Measurements from ENCODE around the gene KCNN3. TPM values are rescaled to one million over a fixed set of nuclear protein-coding genes. Genes with fewer than 3 reads are reported as not detected.

Gene KCNN3
- total and polyA plus RNA-seq, 4 donors, result 0.47 to 4.9 (median 1.9) TPM

DNA sequence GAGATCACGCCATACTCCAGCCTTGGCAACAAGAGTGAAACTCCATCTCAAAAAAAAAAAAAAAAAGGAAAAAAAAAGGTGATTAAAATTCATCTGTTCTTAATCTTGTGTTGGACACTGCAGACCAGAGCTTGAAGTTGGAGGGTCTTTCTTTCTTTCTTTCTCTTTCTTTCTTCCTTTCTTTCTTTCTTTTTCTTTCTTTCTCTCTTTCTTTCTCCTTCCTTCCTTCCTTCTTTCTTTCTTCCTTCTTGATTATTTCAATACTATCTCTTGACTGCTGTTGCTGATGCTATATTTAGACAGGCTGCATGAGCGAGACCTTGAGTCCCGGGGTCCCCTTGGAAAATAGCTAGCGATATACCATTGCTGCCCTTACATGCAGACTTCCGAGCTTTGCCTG lies 154.7 kb downstream of the KCNN3 start:
- Histone ChIP-seq H3K27ac (ENCODE audit: low read depth in 1 of 2, low read length in 1 of 2) (no peak overlapping the region), H3K27me3 (ENCODE audit: control insufficient read depth in 3 of 3, insufficient read depth in 3 of 3, low read length in 2 of 3) (peaks cover 0 to 2% (median 0%) of the 10 kb centered on the region in 3 donors)
- WGBS, 2 donors, result 88 to 91% methylated on average over 5 of the region's 5 CpGs

DNA sequence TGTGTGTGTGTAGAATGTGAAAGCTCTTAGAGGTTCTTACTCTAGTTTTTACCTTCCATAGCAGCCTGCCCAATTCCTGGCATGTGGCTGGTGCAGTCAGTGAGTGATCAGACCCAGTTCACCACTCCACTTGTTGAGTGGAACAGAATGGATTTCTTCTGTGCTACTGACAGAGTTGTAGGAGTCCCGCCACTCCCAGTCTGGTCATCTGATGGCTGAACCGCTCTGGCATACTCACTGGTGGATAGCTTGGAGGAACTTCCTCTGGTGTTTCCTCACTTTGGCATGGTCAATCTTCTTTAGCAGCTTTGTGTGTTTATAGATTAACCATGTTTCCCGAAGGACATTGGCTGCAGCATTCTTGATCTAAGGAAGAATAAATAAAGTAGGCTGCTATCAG lies 155.4 kb downstream of the KCNN3 start:
- Histone ChIP-seq H3K27ac (ENCODE audit: low read depth in 1 of 2, low read length in 1 of 2) (no peak overlapping the region), H3K9me3 (ENCODE audit: control insufficient read depth in 4 of 4, insufficient read depth in 3 of 4, low read length in 3 of 4) (no peaks in the 10 kb centered on the region), H3K36me3 (ENCODE audit: control insufficient read depth in 4 of 4, insufficient read depth in 4 of 4, low read length in 4 of 4) (no peaks in the 10 kb centered on the region), H3K27me3 (ENCODE audit: control insufficient read depth in 3 of 3, insufficient read depth in 3 of 3, low read length in 2 of 3) (peaks cover 0 to 2% (median 0%) of the 10 kb centered on the region in 3 donors), H3K4me3 (no peak overlapping the region), H3K4me1 (ENCODE audit: control insufficient read depth in 5 of 5, insufficient read depth in 5 of 5, low read length in 5 of 5) (peaks cover 0 to 5% (median 0%) of the 10 kb centered on the region in 5 donors), H3K9ac (ENCODE audit: insufficient read depth in 1 of 2, low read length in 2 of 2) (no peak overlapping the region)
- no peak for ATAC-seq (ENCODE audit: insufficient read depth, low FRiP score)
- TF ChIP-seq, protein P1, sequence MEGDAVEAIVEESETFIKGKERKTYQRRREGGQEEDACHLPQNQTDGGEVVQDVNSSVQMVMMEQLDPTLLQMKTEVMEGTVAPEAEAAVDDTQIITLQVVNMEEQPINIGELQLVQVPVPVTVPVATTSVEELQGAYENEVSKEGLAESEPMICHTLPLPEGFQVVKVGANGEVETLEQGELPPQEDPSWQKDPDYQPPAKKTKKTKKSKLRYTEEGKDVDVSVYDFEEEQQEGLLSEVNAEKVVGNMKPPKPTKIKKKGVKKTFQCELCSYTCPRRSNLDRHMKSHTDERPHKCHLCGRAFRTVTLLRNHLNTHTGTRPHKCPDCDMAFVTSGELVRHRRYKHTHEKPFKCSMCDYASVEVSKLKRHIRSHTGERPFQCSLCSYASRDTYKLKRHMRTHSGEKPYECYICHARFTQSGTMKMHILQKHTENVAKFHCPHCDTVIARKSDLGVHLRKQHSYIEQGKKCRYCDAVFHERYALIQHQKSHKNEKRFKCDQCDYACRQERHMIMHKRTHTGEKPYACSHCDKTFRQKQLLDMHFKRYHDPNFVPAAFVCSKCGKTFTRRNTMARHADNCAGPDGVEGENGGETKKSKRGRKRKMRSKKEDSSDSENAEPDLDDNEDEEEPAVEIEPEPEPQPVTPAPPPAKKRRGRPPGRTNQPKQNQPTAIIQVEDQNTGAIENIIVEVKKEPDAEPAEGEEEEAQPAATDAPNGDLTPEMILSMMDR (IDR thresholded peaks at IDR 0.05; ENCODE audit: control extremely low read depth, extremely low read depth), result no peak
- peak; percentile 26 to 40 (median 32) for DNase-seq
- WGBS, 2 donors, result 38 to 46% methylated on average over 3 of the region's 3 CpGs

More for the DNA sequence above, 154.7 kb downstream of the KCNN3 start:
- no peak overlapping the region for H3K9ac ChIP-seq (ENCODE audit: insufficient read depth in 1 of 2, low read length in 2 of 2)
- no peaks in the 10 kb centered on the region for H3K36me3 ChIP-seq (ENCODE audit: control insufficient read depth in 4 of 4, insufficient read depth in 4 of 4, low read length in 4 of 4)
- TF ChIP-seq, protein P1 (IDR thresholded peaks at IDR 0.05; ENCODE audit: control extremely low read depth, extremely low read depth), result no peak
- peaks cover 0 to 5% (median 0%) of the 10 kb centered on the region in 5 donors for H3K4me1 ChIP-seq (ENCODE audit: control insufficient read depth in 5 of 5, insufficient read depth in 5 of 5, low read length in 5 of 5)
- no peaks in the 10 kb centered on the region for H3K9me3 ChIP-seq (ENCODE audit: control insufficient read depth in 4 of 4, insufficient read depth in 3 of 4, low read length in 3 of 4)
- no peak overlapping the region for H3K4me3 ChIP-seq
- ATAC-seq (ENCODE audit: insufficient read depth, low FRiP score) (no peak), DNase-seq (no peak)

DNA sequence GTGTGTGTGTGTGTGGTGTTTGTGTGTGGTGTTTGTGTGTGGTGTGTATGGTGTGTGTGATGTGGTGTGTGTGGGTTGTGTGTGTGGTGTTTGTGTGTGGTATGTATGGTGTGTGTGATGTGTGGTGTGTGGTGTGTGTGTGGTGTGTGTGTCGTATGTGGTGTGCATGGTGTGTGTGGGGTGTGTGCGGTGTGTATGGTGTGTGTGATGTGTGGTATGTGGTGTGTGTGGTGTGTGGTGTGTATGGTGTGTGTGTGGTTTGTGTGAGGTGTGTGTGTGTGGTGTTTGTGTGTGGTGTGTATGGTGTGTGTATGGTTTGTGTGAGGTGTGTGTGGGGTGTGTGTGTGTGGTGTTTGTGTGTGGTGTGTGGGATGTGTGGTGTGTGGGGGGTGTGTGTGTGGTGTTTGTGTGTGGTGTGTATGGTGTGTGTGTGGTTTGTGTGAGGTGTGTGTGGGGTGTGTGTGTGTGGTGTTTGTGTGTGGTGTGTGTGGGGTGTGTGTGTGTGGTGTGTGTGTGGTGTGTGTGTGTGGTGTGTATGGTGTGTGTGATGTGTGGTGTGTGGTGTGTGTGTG lies 155.9 kb downstream of the KCNN3 start:
- ATAC-seq (ENCODE audit: insufficient read depth, low FRiP score), result no peak
- Histone ChIP-seq H3K9ac (ENCODE audit: insufficient read depth in 1 of 2, low read length in 2 of 2) (no peak overlapping the region), H3K9me3 (ENCODE audit: control insufficient read depth in 4 of 4, insufficient read depth in 3 of 4, low read length in 3 of 4) (no peaks in the 10 kb centered on the region), H3K4me1 (ENCODE audit: control insufficient read depth in 5 of 5, insufficient read depth in 5 of 5, low read length in 5 of 5) (peaks cover 0 to 5% (median 0%) of the 10 kb centered on the region in 5 donors), H3K36me3 (ENCODE audit: control insufficient read depth in 4 of 4, insufficient read depth in 4 of 4, low read length in 4 of 4) (no peaks in the 10 kb centered on the region), H3K4me3 (no peak overlapping the region), H3K27me3 (ENCODE audit: control insufficient read depth in 3 of 3, insufficient read depth in 3 of 3, low read length in 2 of 3) (peaks cover 0 to 2% (median 0%) of the 10 kb centered on the region in 3 donors), H3K27ac (ENCODE audit: low read depth in 1 of 2, low read length in 1 of 2) (peak overlapping the region in 1 of 2 donors; percentile 16)
- TF ChIP-seq, protein P1 (IDR thresholded peaks at IDR 0.05; ENCODE audit: control extremely low read depth, extremely low read depth), result no peak
- 83 to 85% methylated on average over 2 of the region's 2 CpGs for WGBS, 2 donors
- DNase-seq, result no peak

DNA sequence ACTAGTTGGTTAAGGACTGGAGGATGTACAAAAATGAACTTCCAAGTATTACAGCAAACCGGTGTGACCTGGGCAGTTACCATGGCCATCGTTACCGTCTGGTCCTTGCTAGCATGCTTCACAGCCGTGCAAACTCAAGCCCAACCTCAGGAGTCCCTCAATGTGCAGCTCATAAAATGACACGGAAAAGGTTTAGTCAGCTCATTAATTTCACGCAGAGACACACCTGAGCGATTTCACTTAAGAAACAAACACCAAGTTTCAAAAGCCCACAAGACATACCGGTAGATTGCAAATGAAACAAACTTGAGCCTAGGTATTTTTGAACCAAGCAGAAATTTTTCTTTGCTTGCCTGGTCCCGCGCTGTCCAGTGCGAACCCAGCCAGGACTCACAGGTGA lies 157.1 kb downstream of the KCNN3 start:
- Histone ChIP-seq H3K9me3 (ENCODE audit: control insufficient read depth in 4 of 4, insufficient read depth in 3 of 4, low read length in 3 of 4) (no peaks in the 10 kb centered on the region), H3K36me3 (ENCODE audit: control insufficient read depth in 4 of 4, insufficient read depth in 4 of 4, low read length in 4 of 4) (no peaks in the 10 kb centered on the region), H3K4me3 (no peak overlapping the region), H3K27ac (ENCODE audit: low read depth in 1 of 2, low read length in 1 of 2) (no peak overlapping the region), H3K9ac (ENCODE audit: insufficient read depth in 1 of 2, low read length in 2 of 2) (no peak overlapping the region), H3K4me1 (ENCODE audit: control insufficient read depth in 5 of 5, insufficient read depth in 5 of 5, low read length in 5 of 5) (peaks cover 0 to 8% (median 2%) of the 10 kb centered on the region in 5 donors), H3K27me3 (ENCODE audit: control insufficient read depth in 3 of 3, insufficient read depth in 3 of 3, low read length in 2 of 3) (peaks cover 0 to 2% (median 0%) of the 10 kb centered on the region in 3 donors)
- TF ChIP-seq, protein P1 (IDR thresholded peaks at IDR 0.05; ENCODE audit: control extremely low read depth, extremely low read depth), result no peak
- 93 to 96% methylated on average over 11 of the region's 11 CpGs for WGBS, 2 donors
- ATAC-seq (ENCODE audit: insufficient read depth, low FRiP score) (no peak), DNase-seq (no peak)

Data from lung (tissue), 12 donors.